Measurements from ENCODE around the gene PEAK1. TPM values are rescaled to one million over a fixed set of nuclear protein-coding genes. Genes with fewer than 3 reads are reported as not detected.

Gene PEAK1
- total and polyA plus RNA-seq, 2 donors (not counting 3 experiments of a cell fraction or from before 2014, with no cell fraction given), result 17.9 to 91.9 TPM

DNA sequence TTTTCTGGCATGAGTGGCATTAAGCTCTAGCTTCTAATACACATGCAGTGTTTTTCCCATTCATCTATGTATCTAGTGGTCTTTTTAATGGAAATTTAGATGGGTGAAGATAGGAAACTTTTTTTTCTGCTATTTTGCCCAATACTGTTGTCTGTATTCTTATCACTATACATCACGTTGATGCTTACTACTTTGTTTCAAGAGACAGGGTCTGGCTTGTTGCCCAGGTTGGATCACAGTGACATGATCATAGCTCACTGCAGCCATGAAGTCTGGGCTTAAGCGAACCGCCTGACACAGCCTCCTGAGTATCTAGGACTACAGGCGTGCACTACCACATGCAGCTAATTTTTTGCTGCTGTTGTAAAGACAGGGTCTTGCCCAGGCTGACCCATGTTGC, 84.6 kb downstream of the PEAK1 start:
- intact Hi-C loops (cut with micrococcal nuclease), result no loop called here
- no peaks in the 10 kb centered on the region for H3K9me3 ChIP-seq (replicated peaks; ENCODE audit: control insufficient read depth, insufficient read depth, low read length)
- H3K4me1 ChIP-seq (ENCODE audit: control insufficient read depth, extremely low read depth, insufficient read depth, low read length), result no peaks in the 10 kb centered on the region
- H3K27me3 ChIP-seq (ENCODE audit: control insufficient read depth in 2 of 2, insufficient read depth in 2 of 2, low read length in 2 of 2), result no peaks in the 10 kb centered on the region
- peaks cover 9% of the 10 kb centered on the region for H4K20me1 ChIP-seq (replicated peaks; ENCODE audit: control insufficient read depth, extremely low read depth, insufficient read depth, low read length)
- POLR2A ChIA-PET, result no interaction called here
- no peak for TF ChIP-seq FOS (IDR thresholded peaks at IDR 0.05; ENCODE audit: borderline replicate concordance, insufficient read depth, low read length)
- TF ChIP-seq POLR2A (IDR thresholded peaks at IDR 0.05; ENCODE audit: low read depth, low read length), result no peak
- no peak for TF ChIP-seq MYC (IDR thresholded peaks at IDR 0.05; ENCODE audit: low read depth, low read length)
- no peak for TF ChIP-seq POLR2AphosphoS5 (IDR thresholded peaks at IDR 0.05; ENCODE audit: insufficient read depth, low read depth, low read length)
- no peak for TF ChIP-seq GATA2 (IDR thresholded peaks at IDR 0.05; ENCODE audit: insufficient read depth, insufficient read length, low read depth, low read length)
- TF ChIP-seq JUN (IDR thresholded peaks at IDR 0.05; ENCODE audit: borderline replicate concordance, insufficient read depth, insufficient read length, low read depth), result no peak
- dilution Hi-C loops (cut with MboI; ENCODE audit: extremely low pct_ligation_motif_present, low sequenced_read_pairs), result no loop called here
- H3K4me3 ChIP-seq (replicated peaks in 1 of 3; ENCODE audit: insufficient read depth in 1 of 3, low read depth in 1 of 3, low read length in 3 of 3), result no peak overlapping the region
- peaks cover 33% of the 10 kb centered on the region for H3K79me2 ChIP-seq (ENCODE audit: control insufficient read depth, insufficient read depth, low read length)
- CTCF ChIA-PET, result interaction anchor here (0.7 to 2.1 kb wide), 3 partner anchors 9 to 162 kb away, joined by 4 to 6 read pairs (median 4); no protein-coding TSS in a partner anchor
- no peaks in the 10 kb centered on the region for H3K9me1 ChIP-seq (replicated peaks; ENCODE audit: control insufficient read depth, extremely low read depth, insufficient read depth, low read length)
- FAIRE-seq (no peak), DNase-seq (ENCODE audit: low read depth, low spot score) (peak; percentile 31)
- H2AFZ ChIP-seq (ENCODE audit: low read depth, low read length), result no peak overlapping the region
- BruUV-seq (replicated peaks), result no TSS peak
- H3K4me2 ChIP-seq (ENCODE audit: insufficient read depth, low read length), result no peak overlapping the region
- no peak overlapping the region for H3K27ac ChIP-seq (ENCODE audit: insufficient read depth, low read depth, low read length)
- no peak overlapping the region for H3K9ac ChIP-seq (replicated peaks; ENCODE audit: extremely low read depth, insufficient read depth, low read length)
- no peaks in the 10 kb centered on the region for H3K36me3 ChIP-seq (ENCODE audit: control insufficient read depth in 2 of 2, extremely low read depth in 1 of 2, insufficient read depth in 2 of 2, low read length in 2 of 2)

DNA sequence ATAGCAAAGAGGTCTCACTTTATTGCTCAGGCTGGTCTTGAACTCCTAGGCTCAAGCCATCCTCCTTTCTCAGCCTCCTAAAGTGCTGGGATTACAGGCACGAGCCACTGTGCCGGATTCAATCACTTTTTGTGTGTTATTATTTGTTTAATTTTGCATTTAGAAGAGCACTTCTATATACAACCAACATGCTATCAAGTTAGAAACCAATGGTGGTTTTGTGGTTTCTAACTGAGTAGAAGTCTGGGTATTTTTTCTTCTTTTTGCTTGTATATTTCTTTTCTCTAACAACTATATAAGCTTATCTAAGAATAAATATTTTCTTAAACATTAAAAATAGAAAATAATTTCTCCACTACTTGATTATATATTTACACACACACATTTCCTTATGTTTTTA, 86.7 kb downstream of the PEAK1 start:
- dilution Hi-C loops (cut with MboI; ENCODE audit: extremely low pct_ligation_motif_present, low sequenced_read_pairs), result no loop called here
- no peak overlapping the region for H3K27ac ChIP-seq (ENCODE audit: insufficient read depth, low read depth, low read length)
- H3K4me1 ChIP-seq (ENCODE audit: control insufficient read depth, extremely low read depth, insufficient read depth, low read length), result no peaks in the 10 kb centered on the region
- no peak overlapping the region for H3K9ac ChIP-seq (replicated peaks; ENCODE audit: extremely low read depth, insufficient read depth, low read length)
- peaks cover 36% of the 10 kb centered on the region for H3K79me2 ChIP-seq (ENCODE audit: control insufficient read depth, insufficient read depth, low read length)
- no peak overlapping the region for H3K4me2 ChIP-seq (ENCODE audit: insufficient read depth, low read length)
- H3K4me3 ChIP-seq (replicated peaks in 1 of 3; ENCODE audit: insufficient read depth in 1 of 3, low read depth in 1 of 3, low read length in 3 of 3), result no peak overlapping the region
- ChIA-PET POLR2A (no interaction called here), CTCF (no interaction called here)
- TF ChIP-seq CTCF (IDR thresholded peaks at IDR 0.05; ENCODE audit: extremely low read depth in 1 of 2, insufficient read depth in 1 of 2, low read depth in 1 of 2, low read length in 2 of 2) (no peak), GATA2 (IDR thresholded peaks at IDR 0.05; ENCODE audit: insufficient read depth, insufficient read length, low read depth, low read length) (no peak), POLR2A (IDR thresholded peaks at IDR 0.05; ENCODE audit: low read depth, low read length) (no peak), MYC (IDR thresholded peaks at IDR 0.05; ENCODE audit: low read depth, low read length) (no peak), JUN (IDR thresholded peaks at IDR 0.05; ENCODE audit: borderline replicate concordance, insufficient read depth, insufficient read length, low read depth) (no peak), MAX (IDR thresholded peaks at IDR 0.05; ENCODE audit: insufficient read depth, insufficient read length) (no peak), EZH2 (IDR thresholded peaks at IDR 0.05; ENCODE audit: borderline replicate concordance, low read depth, low read length, severe bottlenecking) (no peak), FOS (IDR thresholded peaks at IDR 0.05; ENCODE audit: borderline replicate concordance, insufficient read depth, low read length) (no peak), POLR2AphosphoS5 (IDR thresholded peaks at IDR 0.05; ENCODE audit: insufficient read depth, low read depth, low read length) (no peak)
- intact Hi-C loops (cut with micrococcal nuclease), result no loop called here
- peaks cover 15% of the 10 kb centered on the region for H4K20me1 ChIP-seq (replicated peaks; ENCODE audit: control insufficient read depth, extremely low read depth, insufficient read depth, low read length)
- H3K9me1 ChIP-seq (replicated peaks; ENCODE audit: control insufficient read depth, extremely low read depth, insufficient read depth, low read length), result no peaks in the 10 kb centered on the region
- H3K27me3 ChIP-seq (ENCODE audit: control insufficient read depth in 2 of 2, insufficient read depth in 2 of 2, low read length in 2 of 2), result no peaks in the 10 kb centered on the region
- no peaks in the 10 kb centered on the region for H3K9me3 ChIP-seq (replicated peaks; ENCODE audit: control insufficient read depth, insufficient read depth, low read length)
- FAIRE-seq (no peak), DNase-seq (ENCODE audit: low read depth, low spot score) (no peak)
- BruUV-seq (replicated peaks), result no TSS peak
- no peak overlapping the region for H2AFZ ChIP-seq (ENCODE audit: low read depth, low read length)
- H3K36me3 ChIP-seq (ENCODE audit: control insufficient read depth in 2 of 2, extremely low read depth in 1 of 2, insufficient read depth in 2 of 2, low read length in 2 of 2), result no peaks in the 10 kb centered on the region
